MG63 (cell line): Measurements from ENCODE around the gene SMAD9. TPM values are rescaled to one million over a fixed set of nuclear protein-coding genes. Genes with fewer than 3 reads are reported as not detected.

Source experiments
- DNase-seq: peaks from one replicate; pipeline ENCODE4 v3.0.0-alpha.2; 2020
- H3K27me3 ChIP-seq: fragments of 250-450 bp; sonication (Bioruptor Pico); 2 replicates; pipeline ENCODE4 v1.5.1; 2020; ENCODE audit warnings: mild to moderate bottlenecking, moderate library complexity
- H3K36me3 ChIP-seq: fragments of 250-450 bp; sonication (Bioruptor Pico); 2 replicates; pipeline ENCODE4 v1.5.1; 2020; ENCODE audit warnings: mild to moderate bottlenecking, moderate library complexity
- H3K4me3 ChIP-seq: fragments of 250-450 bp; sonication (Bioruptor Pico); 2 replicates; pipeline ENCODE4 v1.5.1; 2020; ENCODE audit warnings: mild to moderate bottlenecking, moderate library complexity
- H3K9me3 ChIP-seq: fragments of 250-450 bp; sonication (Bioruptor Pico); 2 replicates; pipeline ENCODE4 v1.5.1; 2020; ENCODE audit warnings: mild to moderate bottlenecking, moderate library complexity
- total RNA-seq: library from RNA; depleted of rRNA; stranded (reverse); fragments of >200 nt; shearing (Covaris generic); gene quantifications from 2 replicates; pipeline ENCODE4 v1.2.3, GENCODE V29; 2014; ENCODE audit warnings: low replicate concordance

The SMAD9 gene
- total RNA-seq, 1 experiment from 2014 or later, result 7.0 TPM

- H3K9me3 ChIP-seq, result no peaks in the 10 kb centered on the region
- no peak overlapping the region for H3K4me3 ChIP-seq
- no peak for DNase-seq
- H3K27me3 ChIP-seq, result no peaks in the 10 kb centered on the region
- H3K36me3 ChIP-seq, result peaks cover 6% of the 10 kb centered on the region
Measured at GRCh38 chr13:36848199-36848982, 71.6 kb downstream of the SMAD9 start.

GRCh38 chr13:36847606-36848005, 72.4 kb downstream of the SMAD9 start:
- Histone ChIP-seq H3K27me3 (no peaks in the 10 kb centered on the region), H3K4me3 (no peak overlapping the region), H3K36me3 (peaks cover 6% of the 10 kb centered on the region), H3K9me3 (no peaks in the 10 kb centered on the region)
- no peak for DNase-seq

DNA sequence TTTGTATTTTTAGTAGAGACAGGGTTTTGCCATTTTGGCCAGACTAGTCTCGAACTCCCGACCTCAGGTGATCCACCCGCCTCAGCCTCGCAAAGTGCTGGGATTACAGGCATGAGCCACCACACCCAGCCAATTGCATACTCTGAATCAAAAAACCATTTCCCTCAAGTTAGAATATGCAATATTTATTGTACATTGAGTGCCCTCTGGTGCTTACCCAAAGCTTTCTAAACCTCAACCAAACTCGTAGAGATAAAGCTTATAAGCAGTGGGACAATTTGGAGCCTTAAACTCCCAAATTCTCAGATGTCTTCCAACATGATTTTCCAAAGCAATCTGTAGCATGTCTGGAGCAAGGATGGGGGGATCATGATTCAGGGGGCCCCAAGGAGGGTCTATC, 78.6 kb downstream of the SMAD9 start:
- DNase-seq, result no peak
- Histone ChIP-seq H3K36me3 (peaks cover 4% of the 10 kb centered on the region), H3K27me3 (no peaks in the 10 kb centered on the region), H3K9me3 (no peaks in the 10 kb centered on the region), H3K4me3 (no peak overlapping the region)

DNA sequence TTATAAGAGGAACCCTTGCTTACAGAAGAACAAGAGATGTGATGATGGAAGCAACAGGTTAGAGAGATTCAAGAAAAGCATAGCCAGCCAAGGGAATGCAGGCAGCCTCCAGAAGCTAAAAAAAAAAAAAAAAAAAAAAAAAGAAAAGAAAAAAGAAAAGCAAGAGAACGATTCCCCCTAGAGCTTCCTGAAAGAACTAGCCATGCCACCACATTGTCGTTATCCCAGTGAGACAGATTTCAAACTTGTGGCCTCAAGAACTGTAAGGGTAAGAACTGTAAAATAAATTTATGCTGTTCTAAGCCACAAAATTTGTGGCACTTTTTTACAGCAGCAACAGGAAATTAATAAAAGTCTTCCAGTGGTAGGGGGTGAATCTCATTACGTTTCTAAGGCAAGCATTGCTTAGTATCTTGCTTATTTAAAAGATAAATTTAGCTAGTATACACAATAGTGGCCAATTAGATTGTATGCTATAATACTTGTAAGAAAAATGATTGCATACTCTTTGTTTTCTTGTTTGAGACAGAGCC, 79.3 kb downstream of the SMAD9 start:
- Histone ChIP-seq H3K9me3 (no peaks in the 10 kb centered on the region), H3K27me3 (no peaks in the 10 kb centered on the region), H3K4me3 (no peak overlapping the region), H3K36me3 (peaks cover 4% of the 10 kb centered on the region)
- DNase-seq, result no peak

- no peak overlapping the region for H3K4me3 ChIP-seq
- DNase-seq, result no peak
- H3K36me3 ChIP-seq, result no peaks in the 10 kb centered on the region; the same call in none of the 2 replicates
- no peaks in the 10 kb centered on the region for H3K27me3 ChIP-seq
- H3K9me3 ChIP-seq, result no peaks in the 10 kb centered on the region
Measured at GRCh38 chr13:36839981-36840380, 80.1 kb downstream of the SMAD9 start.

DNA sequence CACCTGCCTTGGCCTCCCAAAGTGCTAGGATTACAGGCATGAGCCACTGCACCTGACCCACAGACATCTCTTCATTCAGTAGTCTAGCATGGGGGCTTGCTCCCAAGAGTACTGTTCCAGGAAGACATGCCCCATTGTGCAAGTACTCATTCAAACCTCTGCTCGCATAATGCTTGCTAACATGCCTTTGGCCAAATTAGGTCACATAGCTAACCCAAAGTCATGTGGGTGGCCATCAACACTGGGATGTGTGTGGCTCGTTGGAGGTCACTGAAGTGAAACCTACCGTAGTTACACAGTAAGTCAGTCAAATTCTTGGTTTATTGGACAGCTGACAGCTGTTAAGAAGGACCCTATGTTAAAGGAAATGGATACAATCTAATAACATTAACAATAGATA, 80.8 kb downstream of the SMAD9 start:
- H3K36me3 ChIP-seq, result no peaks in the 10 kb centered on the region; the same call in none of the 2 replicates
- no peaks in the 10 kb centered on the region for H3K27me3 ChIP-seq
- H3K9me3 ChIP-seq, result no peaks in the 10 kb centered on the region
- H3K4me3 ChIP-seq, result no peak overlapping the region
- no peak for DNase-seq

DNA sequence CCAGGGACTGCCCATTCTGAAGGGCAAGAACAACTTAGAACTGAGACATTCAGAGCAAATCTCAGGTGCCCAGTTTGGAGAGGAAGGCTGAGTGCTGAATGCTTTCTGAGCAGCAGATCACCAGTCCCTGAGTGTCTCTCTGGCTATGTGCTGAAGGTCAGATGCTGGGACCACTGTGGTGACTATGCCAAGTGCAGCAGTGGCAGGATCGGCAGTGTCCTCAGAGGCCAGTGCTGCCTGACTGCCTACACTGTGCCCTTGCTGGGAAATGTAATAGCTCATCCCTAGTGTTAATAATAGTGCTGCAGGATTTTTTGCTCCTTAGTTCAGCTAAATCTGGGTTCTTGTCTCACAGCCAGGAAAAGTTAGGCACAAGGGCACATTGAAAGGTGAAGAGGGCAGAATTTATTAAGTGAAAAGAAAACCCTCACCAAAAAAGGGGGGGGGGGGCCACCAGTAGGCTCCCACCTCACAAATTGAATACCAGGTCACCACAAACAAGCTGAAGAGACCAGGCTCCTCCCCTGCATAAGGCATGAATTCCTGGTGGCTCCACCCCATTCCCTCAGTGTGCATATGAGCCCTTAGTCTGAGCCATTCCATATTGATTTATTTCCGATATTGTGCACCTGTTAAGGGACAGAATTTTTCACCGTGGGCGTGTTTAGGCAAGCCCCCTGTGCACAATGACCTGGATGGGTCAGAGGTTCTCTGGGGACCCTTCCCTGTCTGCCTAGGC, 82.5 kb downstream of the SMAD9 start:
- peaks cover 2% of the 10 kb centered on the region; the same call in 1 of the 2 replicates for H3K36me3 ChIP-seq
- H3K27me3 ChIP-seq, result no peaks in the 10 kb centered on the region
- no peak overlapping the region for H3K4me3 ChIP-seq
- DNase-seq, result no peak
- H3K9me3 ChIP-seq, result no peaks in the 10 kb centered on the region

DNA sequence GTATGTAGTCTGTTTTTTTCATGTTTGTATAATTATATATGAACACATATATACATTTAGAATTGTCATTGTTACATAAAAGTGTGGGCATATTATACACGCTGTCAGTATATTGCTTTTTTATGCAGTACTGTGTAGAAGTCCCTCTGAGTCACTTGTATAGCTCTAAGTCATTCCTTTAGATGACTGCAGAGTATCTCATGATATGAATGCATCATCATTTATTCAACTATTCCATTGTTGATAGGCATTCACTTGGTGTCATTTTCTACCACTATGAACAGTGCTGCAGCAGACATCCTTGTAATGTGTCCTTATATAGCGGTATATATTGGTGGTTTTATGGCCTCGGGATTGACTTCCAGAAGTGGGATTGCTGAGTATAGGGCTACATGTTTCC, 85.7 kb downstream of the SMAD9 start:
- DNase-seq, result no peak
- Histone ChIP-seq H3K9me3 (no peaks in the 10 kb centered on the region), H3K36me3 (peaks cover 9% of the 10 kb centered on the region), H3K27me3 (no peaks in the 10 kb centered on the region), H3K4me3 (no peak overlapping the region)

- H3K27me3 ChIP-seq, result no peaks in the 10 kb centered on the region
Measured at GRCh38 chr13:36831291-36831690, 88.7 kb downstream of the SMAD9 start.

DNA sequence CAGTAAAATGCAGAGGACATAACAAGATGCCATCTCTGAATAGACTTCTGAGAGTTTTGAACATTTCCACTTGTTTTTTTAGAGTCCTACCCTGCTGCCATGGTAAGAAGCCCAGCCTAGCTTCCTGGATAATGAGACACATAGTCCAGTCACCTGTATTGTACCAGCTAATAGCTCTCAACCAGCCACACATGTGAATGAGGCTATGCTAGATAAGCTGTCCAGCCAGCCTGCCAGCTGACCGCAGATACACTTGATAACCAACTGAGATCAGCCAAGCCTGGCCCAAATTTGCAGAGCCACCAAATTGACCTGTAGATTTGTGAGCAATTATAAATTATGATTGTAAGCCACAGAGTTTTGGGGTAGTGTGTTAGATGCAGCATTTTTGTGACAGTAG, 90.3 kb downstream of the SMAD9 start:
- DNase-seq, result no peak
- H3K27me3 ChIP-seq, result no peaks in the 10 kb centered on the region
- peaks cover 41% of the 10 kb centered on the region for H3K36me3 ChIP-seq
- H3K4me3 ChIP-seq, result no peak overlapping the region
- H3K9me3 ChIP-seq, result no peaks in the 10 kb centered on the region

More at GRCh38 chr13:36831291-36831690, 88.7 kb downstream of the SMAD9 start:
- no peaks in the 10 kb centered on the region for H3K9me3 ChIP-seq
- peaks cover 29% of the 10 kb centered on the region for H3K36me3 ChIP-seq
- no peak for DNase-seq
- no peak overlapping the region for H3K4me3 ChIP-seq

GRCh38 chr13:36822785-36823184, 97.3 kb downstream of the SMAD9 start:
- DNase-seq, result no peak
- Histone ChIP-seq H3K4me3 (no peak overlapping the region), H3K36me3 (peaks cover 33% of the 10 kb centered on the region), H3K9me3 (no peaks in the 10 kb centered on the region), H3K27me3 (no peaks in the 10 kb centered on the region)

DNA sequence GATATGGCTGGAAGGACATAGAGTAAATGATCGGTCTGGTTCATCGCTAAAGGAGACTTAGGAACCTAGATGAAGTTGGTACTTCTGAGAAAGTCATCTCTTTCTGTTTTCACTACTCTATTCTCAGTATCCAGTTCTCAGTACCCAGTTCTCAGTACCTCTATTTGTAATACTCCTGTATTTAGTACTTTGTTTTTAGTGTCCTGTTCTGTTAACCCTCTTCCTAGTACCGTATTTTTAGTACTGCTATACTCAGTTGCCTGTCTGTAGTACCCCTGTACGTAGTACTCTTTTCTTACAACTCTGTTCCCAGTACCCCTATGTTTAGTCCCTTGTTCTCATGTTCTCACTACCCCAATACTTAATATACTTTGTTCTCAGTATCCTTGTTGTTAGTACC, 99.8 kb downstream of the SMAD9 start:
- H3K4me3 ChIP-seq, result peak overlapping the region; percentile 71
- peaks cover 14% of the 10 kb centered on the region for H3K36me3 ChIP-seq

GRCh38 chr13:36819739-36820090, 100.3 kb downstream of the SMAD9 start:
- H3K4me3 ChIP-seq, result peak overlapping the region; percentile 71
- no peaks in the 10 kb centered on the region for H3K27me3 ChIP-seq
- peak; percentile 38 for DNase-seq
- H3K9me3 ChIP-seq, result no peaks in the 10 kb centered on the region
- H3K36me3 ChIP-seq, result peaks cover 10% of the 10 kb centered on the region

More for the DNA sequence above, 99.8 kb downstream of the SMAD9 start:
- no peak for DNase-seq
- H3K9me3 ChIP-seq, result no peaks in the 10 kb centered on the region
- H3K27me3 ChIP-seq, result no peaks in the 10 kb centered on the region

DNA sequence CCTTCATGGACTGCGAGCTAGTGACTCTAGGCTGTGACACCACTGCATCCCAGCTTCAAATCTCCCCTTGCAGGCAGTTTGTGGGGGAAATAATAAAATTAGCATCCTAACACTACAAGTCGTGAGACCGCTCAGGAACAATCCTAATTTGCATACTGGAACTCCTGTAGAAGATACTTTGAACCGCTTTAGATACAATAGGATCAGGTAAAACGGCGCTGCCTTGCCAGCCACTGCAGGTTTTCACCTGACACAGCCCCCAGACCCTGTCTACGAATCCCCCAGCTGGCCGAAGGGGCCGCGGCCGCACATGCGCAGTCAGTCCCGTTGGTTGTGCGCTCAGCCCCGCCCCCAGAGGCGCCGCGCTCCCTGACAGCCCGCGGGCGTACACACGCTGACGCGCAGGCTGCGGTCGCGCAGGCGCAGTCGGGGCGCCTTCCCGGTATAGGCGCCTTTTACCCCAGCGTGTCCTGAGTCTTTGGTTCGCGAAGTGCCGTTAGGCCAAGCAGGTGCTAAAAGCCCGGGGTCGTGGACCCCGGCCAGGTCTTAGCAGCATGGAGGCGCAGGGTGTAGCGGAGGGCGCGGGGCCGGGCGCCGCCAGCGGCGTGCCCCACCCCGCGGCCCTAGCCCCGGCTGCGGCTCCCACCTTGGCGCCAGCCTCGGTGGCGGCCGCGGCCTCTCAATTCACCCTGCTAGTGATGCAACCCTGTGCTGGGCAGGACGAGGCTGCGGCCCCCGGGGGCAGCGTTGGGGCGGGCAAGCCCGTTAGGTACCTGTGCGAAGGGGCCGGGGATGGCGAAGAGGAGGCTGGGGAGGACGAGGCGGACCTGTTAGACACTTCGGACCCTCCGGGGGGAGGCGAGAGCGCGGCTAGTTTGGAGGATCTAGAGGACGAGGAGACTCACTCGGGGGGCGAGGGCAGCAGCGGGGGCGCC, 101.0 kb downstream of the SMAD9 start, which contains the start of gene RFXAP:
Gene RFXAP (plus strand): TSS at position 419 of the 935 bp plus-strand sequence. CDS start 136 bp downstream, at position 555.
- Histone ChIP-seq H3K4me3 (peak within 1 kb of the TSS; percentile 71), H3K27me3 (no peaks in the 10 kb centered on the region), H3K36me3 (peaks cover 9% of the 10 kb centered on the region), H3K9me3 (no peaks in the 10 kb centered on the region)
- DNase-seq, result peak; percentile 84

- Histone ChIP-seq H3K9me3 (no peaks in the 10 kb centered on the region), H3K27me3 (no peaks in the 10 kb centered on the region), H3K36me3 (0 out of 2 replicates have a peak, but pooled peaks cover 3% of the 10 kb centered on the region), H3K4me3 (peak overlapping the region; percentile 71)
- DNase-seq, result no peak
Measured at GRCh38 chr13:36817996-36818803, 101.8 kb downstream of the SMAD9 start.

GRCh38 chr13:36815062-36815461, 105.0 kb downstream of the SMAD9 start:
- Histone ChIP-seq H3K9me3 (no peaks in the 10 kb centered on the region), H3K4me3 (no peak overlapping the region), H3K36me3 (no peaks in the 10 kb centered on the region), H3K27me3 (no peaks in the 10 kb centered on the region)
- no peak for DNase-seq
